T-helper 1 cell treated with Interleukin-12 subunit alpha and Interleukin-12 subunit beta and Interleukin-4 antibody, amounts not matched to agents 30 μg/mL and 1 μg/mL, for 36 hours (primary cell): ENCODE results near the gene SLITRK3.

Experiments
- H3K27ac Mint-ChIP-seq: one replicate; pipeline ENCODE4 v1.8.0; 2021; ENCODE audit warnings: mild to moderate bottlenecking, mixed read lengths
- H3K27me3 Mint-ChIP-seq: one replicate; pipeline ENCODE4 v1.8.0; 2021; ENCODE audit warnings: low read depth, mixed read lengths
- H3K36me3 Mint-ChIP-seq: one replicate; pipeline ENCODE4 v1.8.0; 2021; ENCODE audit warnings: low read depth, mixed read lengths
- H3K4me1 Mint-ChIP-seq: one replicate; pipeline ENCODE4 v1.8.0; 2021; ENCODE audit warnings: low read depth, mixed read lengths
- H3K4me3 Mint-ChIP-seq: one replicate; pipeline ENCODE4 v1.8.0; 2021; ENCODE audit warnings: mild to moderate bottlenecking, moderate library complexity, mixed read lengths
- H3K9me3 Mint-ChIP-seq: one replicate; pipeline ENCODE4 v1.8.0; 2021; ENCODE audit warnings: mixed read lengths

The SLITRK3 gene, protein sequence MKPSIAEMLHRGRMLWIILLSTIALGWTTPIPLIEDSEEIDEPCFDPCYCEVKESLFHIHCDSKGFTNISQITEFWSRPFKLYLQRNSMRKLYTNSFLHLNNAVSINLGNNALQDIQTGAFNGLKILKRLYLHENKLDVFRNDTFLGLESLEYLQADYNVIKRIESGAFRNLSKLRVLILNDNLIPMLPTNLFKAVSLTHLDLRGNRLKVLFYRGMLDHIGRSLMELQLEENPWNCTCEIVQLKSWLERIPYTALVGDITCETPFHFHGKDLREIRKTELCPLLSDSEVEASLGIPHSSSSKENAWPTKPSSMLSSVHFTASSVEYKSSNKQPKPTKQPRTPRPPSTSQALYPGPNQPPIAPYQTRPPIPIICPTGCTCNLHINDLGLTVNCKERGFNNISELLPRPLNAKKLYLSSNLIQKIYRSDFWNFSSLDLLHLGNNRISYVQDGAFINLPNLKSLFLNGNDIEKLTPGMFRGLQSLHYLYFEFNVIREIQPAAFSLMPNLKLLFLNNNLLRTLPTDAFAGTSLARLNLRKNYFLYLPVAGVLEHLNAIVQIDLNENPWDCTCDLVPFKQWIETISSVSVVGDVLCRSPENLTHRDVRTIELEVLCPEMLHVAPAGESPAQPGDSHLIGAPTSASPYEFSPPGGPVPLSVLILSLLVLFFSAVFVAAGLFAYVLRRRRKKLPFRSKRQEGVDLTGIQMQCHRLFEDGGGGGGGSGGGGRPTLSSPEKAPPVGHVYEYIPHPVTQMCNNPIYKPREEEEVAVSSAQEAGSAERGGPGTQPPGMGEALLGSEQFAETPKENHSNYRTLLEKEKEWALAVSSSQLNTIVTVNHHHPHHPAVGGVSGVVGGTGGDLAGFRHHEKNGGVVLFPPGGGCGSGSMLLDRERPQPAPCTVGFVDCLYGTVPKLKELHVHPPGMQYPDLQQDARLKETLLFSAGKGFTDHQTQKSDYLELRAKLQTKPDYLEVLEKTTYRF

GRCh38 chr3:165195640-165196576 lies at the start of gene SLITRK3:
TSS of gene SLITRK3 (minus strand) at chr3:165196384. CDS start at chr3:165190830, 5,554 bp downstream.
- H3K36me3 Mint-ChIP-seq, result no peaks in the 10 kb centered on the region
- no peak within 1 kb of the TSS for H3K27ac Mint-ChIP-seq
- peaks cover 59% of the 10 kb centered on the region for H3K27me3 Mint-ChIP-seq
- peaks cover 1% of the 10 kb centered on the region for H3K4me1 Mint-ChIP-seq
- H3K4me3 Mint-ChIP-seq, result peak within 1 kb of the TSS; percentile 72
- no peaks in the 10 kb centered on the region for H3K9me3 Mint-ChIP-seq

- Mint-ChIP-seq H3K27ac (no peak overlapping the region), H3K27me3 (no peaks in the 10 kb centered on the region), H3K4me1 (no peaks in the 10 kb centered on the region)
Measured at GRCh38 chr3:165243597-165243996, 47.4 kb upstream of the SLITRK3 start.

GRCh38 chr3:165233501-165234195 lies 37.5 kb upstream of the SLITRK3 start:
- H3K27ac Mint-ChIP-seq, result no peak overlapping the region
- no peaks in the 10 kb centered on the region for H3K36me3 Mint-ChIP-seq
- H3K9me3 Mint-ChIP-seq, result no peaks in the 10 kb centered on the region
- no peak overlapping the region for H3K4me3 Mint-ChIP-seq
- no peaks in the 10 kb centered on the region for H3K27me3 Mint-ChIP-seq
- H3K4me1 Mint-ChIP-seq, result no peaks in the 10 kb centered on the region

More at GRCh38 chr3:165243597-165243996, 47.4 kb upstream of the SLITRK3 start:
- Mint-ChIP-seq H3K36me3 (no peaks in the 10 kb centered on the region), H3K4me3 (no peak overlapping the region), H3K9me3 (no peaks in the 10 kb centered on the region)

GRCh38 chr3:165225604-165226003 lies 29.4 kb upstream of the SLITRK3 start:
- H3K27me3 Mint-ChIP-seq, result no peaks in the 10 kb centered on the region
- H3K4me1 Mint-ChIP-seq, result no peaks in the 10 kb centered on the region
- no peaks in the 10 kb centered on the region for H3K36me3 Mint-ChIP-seq
- H3K9me3 Mint-ChIP-seq, result no peaks in the 10 kb centered on the region
- H3K27ac Mint-ChIP-seq, result no peak overlapping the region
- H3K4me3 Mint-ChIP-seq, result no peak overlapping the region

- Mint-ChIP-seq H3K4me1 (no peaks in the 10 kb centered on the region), H3K27me3 (no peaks in the 10 kb centered on the region), H3K4me3 (no peak overlapping the region), H3K27ac (no peak overlapping the region), H3K36me3 (no peaks in the 10 kb centered on the region), H3K9me3 (no peaks in the 10 kb centered on the region)
Measured at GRCh38 chr3:165217739-165218138, 21.6 kb upstream of the SLITRK3 start.

- no peaks in the 10 kb centered on the region for H3K36me3 Mint-ChIP-seq
- no peaks in the 10 kb centered on the region for H3K9me3 Mint-ChIP-seq
- H3K27ac Mint-ChIP-seq, result no peak overlapping the region
- no peaks in the 10 kb centered on the region for H3K4me1 Mint-ChIP-seq
- no peak overlapping the region for H3K4me3 Mint-ChIP-seq
- no peaks in the 10 kb centered on the region for H3K27me3 Mint-ChIP-seq
Measured at GRCh38 chr3:165212580-165212979, 16.4 kb upstream of the SLITRK3 start.

- Mint-ChIP-seq H3K4me1 (peaks cover 2% of the 10 kb centered on the region), H3K27ac (no peak overlapping the region), H3K4me3 (no peak overlapping the region), H3K27me3 (peaks cover 2% of the 10 kb centered on the region), H3K9me3 (no peaks in the 10 kb centered on the region), H3K36me3 (no peaks in the 10 kb centered on the region)
Measured at GRCh38 chr3:165211721-165212120, 15.5 kb upstream of the SLITRK3 start.

DNA sequence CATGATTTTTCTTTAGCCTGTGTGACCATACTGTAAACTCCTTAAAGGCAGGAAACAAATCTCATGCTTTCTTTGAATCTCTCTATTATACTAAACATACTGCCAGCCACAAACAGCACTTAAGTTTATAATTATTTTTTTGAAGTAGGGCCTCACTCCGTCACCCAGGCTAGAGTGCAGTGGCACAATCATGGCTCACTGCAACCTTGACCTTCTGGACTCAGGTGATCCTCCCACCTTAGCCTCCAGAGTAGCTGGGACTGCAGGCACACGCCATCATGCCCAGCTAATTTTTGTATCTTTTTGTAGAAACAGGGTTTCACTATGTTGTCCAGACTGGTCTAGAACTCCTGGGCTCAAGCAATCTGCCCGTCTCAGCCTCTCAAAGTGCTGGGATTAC lies 14.5 kb upstream of the SLITRK3 start:
- H3K27ac Mint-ChIP-seq, result no peak overlapping the region
- H3K27me3 Mint-ChIP-seq, result peaks cover 4% of the 10 kb centered on the region
- no peak overlapping the region for H3K4me3 Mint-ChIP-seq
- H3K4me1 Mint-ChIP-seq, result peaks cover 4% of the 10 kb centered on the region
- H3K36me3 Mint-ChIP-seq, result no peaks in the 10 kb centered on the region
- H3K9me3 Mint-ChIP-seq, result no peaks in the 10 kb centered on the region

DNA sequence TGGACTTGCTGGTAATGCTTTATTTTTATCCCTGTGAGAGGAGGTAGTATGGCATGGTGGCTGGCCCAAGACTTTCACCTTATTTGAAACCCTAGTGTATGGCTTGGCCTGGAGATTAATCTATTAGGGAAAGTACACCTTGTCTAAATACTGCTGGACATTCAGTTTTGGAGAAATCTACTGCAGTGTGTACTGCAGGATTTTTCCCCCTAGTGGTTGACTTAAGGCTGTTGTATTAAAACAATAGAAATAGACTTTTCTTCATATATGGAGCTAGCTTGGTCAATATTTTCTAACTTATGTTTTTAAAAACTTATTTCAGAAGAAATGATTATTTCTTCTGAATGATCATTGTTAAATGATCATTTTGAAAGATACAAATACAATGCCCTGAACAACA lies 13.9 kb upstream of the SLITRK3 start:
- H3K27ac Mint-ChIP-seq, result no peak overlapping the region
- no peaks in the 10 kb centered on the region for H3K9me3 Mint-ChIP-seq
- no peak overlapping the region for H3K4me3 Mint-ChIP-seq

GRCh38 chr3:165206454-165207266 lies 10.5 kb upstream of the SLITRK3 start:
- H3K4me3 Mint-ChIP-seq, result peak overlapping the region; percentile 34
- peaks cover 4% of the 10 kb centered on the region for H3K4me1 Mint-ChIP-seq
- H3K27ac Mint-ChIP-seq, result no peak overlapping the region
- H3K9me3 Mint-ChIP-seq, result no peaks in the 10 kb centered on the region
- H3K27me3 Mint-ChIP-seq, result peaks cover 4% of the 10 kb centered on the region
- no peaks in the 10 kb centered on the region for H3K36me3 Mint-ChIP-seq

More for the DNA sequence above, 13.9 kb upstream of the SLITRK3 start:
- Mint-ChIP-seq H3K27me3 (peaks cover 4% of the 10 kb centered on the region), H3K4me1 (peaks cover 4% of the 10 kb centered on the region), H3K36me3 (no peaks in the 10 kb centered on the region)

DNA sequence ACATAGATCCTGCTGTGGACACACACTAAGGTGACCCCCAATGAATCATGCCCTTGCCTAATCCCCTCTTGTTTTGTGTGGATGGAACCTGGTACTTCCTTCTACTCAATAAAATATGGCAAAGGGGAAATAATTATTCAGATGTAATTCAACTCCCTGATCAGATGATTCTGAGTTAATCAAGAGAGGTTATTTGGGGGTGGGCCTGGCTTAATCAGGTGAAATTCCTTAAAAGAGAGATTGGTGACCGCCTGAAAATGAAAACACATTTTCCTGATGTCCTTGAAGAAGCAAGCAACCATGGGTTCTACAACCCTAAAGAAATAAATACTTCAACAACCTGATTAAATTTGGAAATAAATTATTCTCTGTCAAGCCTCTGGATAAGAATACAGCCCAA lies 8.3 kb upstream of the SLITRK3 start:
- Mint-ChIP-seq H3K9me3 (no peaks in the 10 kb centered on the region), H3K36me3 (no peaks in the 10 kb centered on the region)

GRCh38 chr3:165202995-165203394 lies 6.8 kb upstream of the SLITRK3 start:
- Mint-ChIP-seq H3K27ac (no peak overlapping the region), H3K4me3 (no peak overlapping the region), H3K36me3 (no peaks in the 10 kb centered on the region), H3K9me3 (no peaks in the 10 kb centered on the region), H3K27me3 (peaks cover 4% of the 10 kb centered on the region), H3K4me1 (peaks cover 4% of the 10 kb centered on the region)

More for the DNA sequence above, 8.3 kb upstream of the SLITRK3 start:
- Mint-ChIP-seq H3K4me1 (peaks cover 4% of the 10 kb centered on the region), H3K27ac (no peak overlapping the region), H3K4me3 (no peak overlapping the region), H3K27me3 (peaks cover 4% of the 10 kb centered on the region)

- peaks cover 4% of the 10 kb centered on the region for H3K4me1 Mint-ChIP-seq
- H3K27ac Mint-ChIP-seq, result no peak overlapping the region
- H3K27me3 Mint-ChIP-seq, result peaks cover 11% of the 10 kb centered on the region
- no peaks in the 10 kb centered on the region for H3K36me3 Mint-ChIP-seq
- no peaks in the 10 kb centered on the region for H3K9me3 Mint-ChIP-seq
- no peak overlapping the region for H3K4me3 Mint-ChIP-seq
Measured at GRCh38 chr3:165201964-165202363, 5.8 kb upstream of the SLITRK3 start.
